AG04450 (cell line): ENCODE measurements around the gene XYLT1. TPM values are rescaled to one million over a fixed set of nuclear protein-coding genes. Genes with fewer than 3 reads are reported as not detected.

Experiments used
- CTCF ChIA-PET: fragments of 300-600, 350-600 bp; formaldehyde crosslinking; extraction: SDS; loops from one replicate; lab custom pipeline; 2022; ENCODE audit warnings: antibody characterized with exemption, inconsistent platforms; lab: Charles Lee
- POLR2A ChIA-PET: fragments of 350-600 bp; formaldehyde crosslinking; extraction: SDS; loops from one replicate; lab custom pipeline; 2021; ENCODE audit warnings: antibody characterized with exemption, inconsistent platforms; lab: Yijun Ruan, JAX
- DNase-seq: peaks from one replicate; pipeline ENCODE4 v3.0.0-alpha.2; 2011; ENCODE audit warnings: low read depth, low spot score
- H3K27ac ChIP-seq: one replicate; pipeline ENCODE4 v1.5.1; 2012; ENCODE audit warnings: low read depth, low read length, control low read depth
- H3K27me3 ChIP-seq: one replicate; pipeline ENCODE4 v1.6.0; 2012; ENCODE audit warnings: low read length; ENCODE audit not compliant: control insufficient read depth, insufficient read depth
- H3K4me3 ChIP-seq: 2 replicates; pipeline ENCODE4 v1.5.1; 2011; ENCODE audit warnings: mild to moderate bottlenecking, low read depth, low read length, control low read depth
- H3K9me3 ChIP-seq: 2 replicates; pipeline ENCODE4 v1.5.1; 2012; ENCODE audit warnings: low read length; ENCODE audit not compliant: control insufficient read depth, insufficient read depth
- CTCF ChIP-seq: IDR thresholded peaks from 2 replicates; pipeline ENCODE4 v1.5.1; 2011; ENCODE audit warnings: low read depth, low read length, control low read depth, inconsistent platforms
- polyA plus RNA-seq: library from polyadenylated mRNA; depleted of rRNA; stranded (reverse); fragments of >200 nt; gene quantifications from 2 replicates; pipeline ENCODE4 v1.2.3, GENCODE V29; 2011

The XYLT1 gene
- polyA plus RNA-seq, 1 experiment, result 6.7 TPM

- H3K9me3 ChIP-seq, result no peaks in the 10 kb centered on the region
- no peak overlapping the region for H3K4me3 ChIP-seq
- no peaks in the 10 kb centered on the region for H3K27me3 ChIP-seq
- CTCF ChIA-PET, result no interaction called here
- POLR2A ChIA-PET, result no interaction called here
- no peak for DNase-seq
- H3K27ac ChIP-seq, result no peak overlapping the region
- TF ChIP-seq CTCF, result no peak
Observed at GRCh38 chr16:17080105-17080504, 390.7 kb downstream of the XYLT1 start.

GRCh38 chr16:17078931-17079631, 391.7 kb downstream of the XYLT1 start:
- CTCF ChIA-PET, result no interaction called here
- 0 out of 2 replicates have a peak, but pooled peaks have one; percentile 10 for TF ChIP-seq CTCF
- H3K4me3 ChIP-seq, result no peak overlapping the region
- POLR2A ChIA-PET, result no interaction called here
- no peak overlapping the region for H3K27ac ChIP-seq
- no peaks in the 10 kb centered on the region for H3K9me3 ChIP-seq
- DNase-seq, result no peak
- H3K27me3 ChIP-seq, result no peaks in the 10 kb centered on the region

GRCh38 chr16:17076818-17077498, 393.8 kb downstream of the XYLT1 start:
- Histone ChIP-seq H3K4me3 (no peak overlapping the region), H3K27ac (no peak overlapping the region), H3K9me3 (no peaks in the 10 kb centered on the region), H3K27me3 (no peaks in the 10 kb centered on the region)
- no peak for DNase-seq
- POLR2A ChIA-PET, result no interaction called here
- CTCF ChIA-PET, result no interaction called here
- TF ChIP-seq CTCF, result no peak

- no peak overlapping the region for H3K27ac ChIP-seq
- no peaks in the 10 kb centered on the region for H3K27me3 ChIP-seq
- DNase-seq, result no peak
- H3K9me3 ChIP-seq, result no peaks in the 10 kb centered on the region
- CTCF ChIA-PET, result no interaction called here
- no peak overlapping the region for H3K4me3 ChIP-seq
- POLR2A ChIA-PET, result no interaction called here
- no peak for TF ChIP-seq CTCF
Observed at GRCh38 chr16:17076092-17076754, 394.5 kb downstream of the XYLT1 start.

- no peaks in the 10 kb centered on the region for H3K27me3 ChIP-seq
- H3K9me3 ChIP-seq, result no peaks in the 10 kb centered on the region
- H3K4me3 ChIP-seq, result no peak overlapping the region
- no peak overlapping the region for H3K27ac ChIP-seq
- ChIA-PET POLR2A (no interaction called here), CTCF (no interaction called here)
- DNase-seq, result no peak
- TF ChIP-seq CTCF, result no peak
Observed at GRCh38 chr16:17072104-17072503, 398.7 kb downstream of the XYLT1 start.
